HCT116 (cell line): ENCODE measurements around the gene CASP9. TPM values are rescaled to one million over a fixed set of nuclear protein-coding genes. Genes with fewer than 3 reads are reported as not detected.

Experiments used
- ATAC-seq: fragments of 200-7000 bp; cut with Tn5 transposase; 2 replicates; pipeline ENCODE4 v1.9.1; 2020; ENCODE audit warnings: mild to moderate bottlenecking, moderate library complexity
- BruUV-seq: library from RNA; stranded (reverse); fragments of 400-500 nt; replicated peaks from 2 replicates; lab custom pipeline; 2021; lab: Mats Ljungman, UMichigan
- CTCF ChIA-PET: fragments of 300-600 bp; sonication (Branson Sonifier 250); formaldehyde crosslinking; loops from one replicate; lab custom pipeline; 2021; ENCODE audit warnings: antibody characterized with exemption; lab: Charles Lee
- POLR2A ChIA-PET: fragments of 300-600, 350-600 bp; sonication (Branson Sonifier 250); formaldehyde crosslinking; loops from one replicate; lab custom pipeline; 2021; ENCODE audit warnings: antibody characterized with exemption; lab: Charles Lee
- RAD21 ChIA-PET, 2 experiments: fragments of 300-600 bp; sonication (Branson Sonifier 250); formaldehyde crosslinking; loops; one replicate each; lab custom pipeline; 2023; ENCODE audit warnings: low total read pairs in 2 of 2; ENCODE audit not compliant: uncharacterized antibody in 2 of 2, unreplicated experiment in 2 of 2, low non-redundant PET in 1 of 2; lab: Charles Lee
- DNase-seq: peaks from one replicate; pipeline ENCODE4 v3.0.0-alpha.2; 2010; ENCODE audit warnings: low read depth, low spot score
- H2AFZ ChIP-seq: fragments of 200-600 bp; shearing (Covaris generic), sonication (generic); 2 replicates; pipeline ENCODE4 v1.6.1; 2017; ENCODE audit warnings: low read depth, mixed run types, mixed read lengths, antibody characterized with exemption, low read length; ENCODE audit not compliant: poor library complexity, severe bottlenecking
- H3K27ac ChIP-seq: 2 replicates; pipeline ENCODE4 v1.5.1; 2012; ENCODE audit warnings: low read depth, low read length
- H3K27me3 ChIP-seq: fragments of 200-600 bp; sonication (generic); 2 replicates; pipeline ENCODE4 v1.6.1; 2016; ENCODE audit warnings: mixed run types, low read length, mixed read lengths; ENCODE audit not compliant: insufficient read depth
- H3K36me3 ChIP-seq, 2 experiments: fragments of 200-500 bp in 1 of 2; fragments of 200-600 bp in 1 of 2; sonication (Bioruptor generic) in 1 of 2; sonication (generic) in 1 of 2; 2 replicates each; pipeline versions ENCODE4 v1.5.1 to v1.6.1; 2014 to 2016; ENCODE audit warnings: low read length in 2 of 2, inconsistent platforms in 1 of 2, mixed read lengths in 1 of 2, mixed run types in 1 of 2; ENCODE audit not compliant: insufficient read depth in 2 of 2, control insufficient read depth in 1 of 2
- H3K4me1 ChIP-seq, 2 experiments: fragments of 200-600 bp in 1 of 2; sonication (generic) in 1 of 2; 2 replicates each; pipeline versions ENCODE4 v1.5.1 to v1.6.1; 2012 to 2017; ENCODE audit warnings: low read length in 2 of 2, inconsistent platforms in 1 of 2, mild to moderate bottlenecking in 1 of 2, mixed read lengths in 1 of 2, mixed run types in 1 of 2, moderate library complexity in 1 of 2; ENCODE audit not compliant: insufficient read depth in 2 of 2, control insufficient read depth in 1 of 2
- H3K4me2 ChIP-seq: fragments of 200-600 bp; sonication (generic); 2 replicates; pipeline ENCODE4 v1.6.1; 2017; ENCODE audit warnings: mixed run types, low read length, mixed read lengths
- H3K4me3 ChIP-seq, 2 experiments: fragments of 200-600 bp in 1 of 2; sonication (generic) in 1 of 2; replicated peaks in 1 of 2; 2 replicates each; pipeline ENCODE4 v1.5.1; 2011 to 2016; ENCODE audit warnings: low read length in 2 of 2, control low read depth in 1 of 2, low read depth in 1 of 2, mild to moderate bottlenecking in 1 of 2, mixed read lengths in 1 of 2, mixed run types in 1 of 2
- H3K79me2 ChIP-seq: fragments of 200-600 bp; sonication (generic); 2 replicates; pipeline ENCODE4 v1.6.1; 2017; ENCODE audit warnings: mild to moderate bottlenecking, mixed run types, low read length, moderate library complexity, mixed read lengths; ENCODE audit not compliant: insufficient read depth
- H3K9ac ChIP-seq: fragments of 200-600 bp; sonication (generic); 2 replicates; pipeline ENCODE4 v1.6.1; 2016; ENCODE audit warnings: low read length, mixed read lengths
- H3K9me2 ChIP-seq: fragments of 200-600 bp; sonication (generic), shearing (Covaris generic); 2 replicates; pipeline ENCODE4 v1.6.1; 2017; ENCODE audit warnings: mixed run types, mild to moderate bottlenecking, moderate library complexity; ENCODE audit not compliant: insufficient read depth
- H3K9me3 ChIP-seq, 2 experiments: fragments of 200-500 bp in 1 of 2; fragments of 200-600 bp in 1 of 2; sonication (Bioruptor generic) in 1 of 2; sonication (generic) in 1 of 2; 2 replicates each; pipeline ENCODE4 v1.6.1; 2014 to 2017; ENCODE audit warnings: low read length in 2 of 2, mixed read lengths in 2 of 2, inconsistent platforms in 1 of 2, low read depth in 1 of 2, mild to moderate bottlenecking in 1 of 2, mixed run types in 1 of 2, moderate library complexity in 1 of 2; ENCODE audit not compliant: control insufficient read depth in 1 of 2, insufficient read depth in 1 of 2
- H4K20me1 ChIP-seq: fragments of 200-600 bp; sonication (generic), shearing (Covaris generic); 2 replicates; pipeline ENCODE4 v1.6.1; 2017; ENCODE audit warnings: mixed run types, mild to moderate bottlenecking, moderate library complexity; ENCODE audit not compliant: insufficient read depth
- ATF3 ChIP-seq: IDR thresholded peaks from 2 replicates; pipeline ENCODE4 v1.6.1; 2012
- CBX3 ChIP-seq: IDR thresholded peaks from 2 replicates; pipeline ENCODE4 v1.6.1; 2012; ENCODE audit warnings: low read depth
- EZH2 ChIP-seq: fragments of 200-600 bp; sonication (generic); IDR thresholded peaks from 2 replicates; pipeline ENCODE4 v1.6.1; 2017; ENCODE audit warnings: antibody characterized with exemption, mixed run types
- FOSL1 ChIP-seq: IDR thresholded peaks from 2 replicates; pipeline ENCODE4 v1.6.1; 2012; ENCODE audit warnings: low read depth
- POLR2A ChIP-seq: IDR thresholded peaks from 2 replicates; pipeline ENCODE4 v1.7.0; 2011; ENCODE audit warnings: borderline replicate concordance; ENCODE audit not compliant: insufficient read depth, insufficient read length; ENCODE audit errors: extremely low read depth
- POLR2AphosphoS5 ChIP-seq: IDR thresholded peaks from 2 replicates; pipeline ENCODE4 v1.6.1; 2011; ENCODE audit warnings: mild to moderate bottlenecking, low read depth, low read length, moderate library complexity
- RAD21 ChIP-seq: IDR thresholded peaks from 2 replicates; pipeline ENCODE4 v1.6.1; 2012; ENCODE audit warnings: low read depth, mild to moderate bottlenecking
- REST ChIP-seq: IDR thresholded peaks from 2 replicates; pipeline ENCODE4 v1.6.1; 2012; ENCODE audit warnings: low read depth
- YY1 ChIP-seq: IDR thresholded peaks from 2 replicates; pipeline ENCODE4 v1.6.1; 2011; ENCODE audit warnings: low read length, low read depth, moderate library complexity, mild to moderate bottlenecking; ENCODE audit not compliant: insufficient replicate concordance; ENCODE audit errors: extremely low read depth
- ZBTB33 ChIP-seq: IDR thresholded peaks from 2 replicates; pipeline ENCODE4 v1.6.1; 2011; ENCODE audit warnings: mild to moderate bottlenecking, low read length, moderate library complexity; ENCODE audit not compliant: insufficient replicate concordance; ENCODE audit errors: extremely low read depth
- ZFX ChIP-seq: fragments of 450-650 bp; IDR thresholded peaks from 2 replicates; pipeline ENCODE4 v1.6.1; 2017
- intact Hi-C: fragments of 100-400 bp; cut with micrococcal nuclease; formaldehyde crosslinking; loops from 2 replicates; pipeline ENCODE4 v1.10.0; 2022
- total RNA-seq: library from RNA; stranded (reverse); gene quantifications from one replicate; pipeline ENCODE4 v1.2.1, GENCODE V29; 2021; ENCODE audit not compliant: unreplicated experiment
- TF ChIP-seq, protein P1 (sequence below), 3 experiments: fragments of 200-600 bp in 1 of 3; sonication (generic) in 1 of 3; IDR thresholded peaks in 2 of 3; conservative IDR thresholded peaks in 1 of 3; 2 replicates each; pipeline ENCODE4 v1.5.1; 2012 to 2017; ENCODE audit warnings: low read depth in 2 of 3, low read length in 2 of 3, antibody characterized with exemption in 1 of 3, borderline replicate concordance in 1 of 3, control low read depth in 1 of 3, mild to moderate bottlenecking in 1 of 3, mixed read lengths in 1 of 3, mixed run types in 1 of 3, moderate library complexity in 1 of 3; ENCODE audit not compliant: insufficient read depth in 1 of 3
- TF ChIP-seq, protein P2 (sequence below): IDR thresholded peaks from 2 replicates; pipeline ENCODE4 v1.6.1; 2012

Gene CASP9
- total RNA-seq, 1 experiment from 2014 or later: 10.6 TPM

DNA sequence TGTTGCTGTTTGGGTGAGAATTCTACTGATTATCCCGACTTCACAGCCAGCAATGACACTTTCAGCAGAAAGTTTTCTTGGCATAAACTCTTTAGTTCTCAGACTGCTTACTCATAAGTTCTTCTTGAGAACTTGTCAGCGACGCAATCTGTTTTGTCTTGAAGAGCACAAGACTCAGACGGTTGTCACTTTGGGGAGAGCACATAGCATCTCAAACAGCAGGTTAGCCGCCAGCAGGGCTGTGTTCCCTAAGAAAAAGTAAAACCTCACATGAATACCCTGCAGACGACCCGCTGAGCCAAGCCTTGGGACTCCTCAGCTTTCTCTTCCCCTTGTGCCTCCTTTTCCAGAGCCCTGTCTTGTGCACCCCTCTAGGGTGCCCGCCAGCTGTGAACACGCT, 49.5 kb upstream of the CASP9 start:
- ChIA-PET CTCF (no interaction called here), POLR2A (no interaction called here), RAD21 (interaction anchor here in 1 of 2 experiments (0.7 kb wide), 1 partner anchor 146 kb away, joined by 3 read pairs; no protein-coding TSS in a partner anchor)
- intact Hi-C loops: no loop called here
- no peak for TF ChIP-seq ZFX
- no peak for TF ChIP-seq REST
- no peak for TF ChIP-seq FOSL1
- TF ChIP-seq, protein P1, sequence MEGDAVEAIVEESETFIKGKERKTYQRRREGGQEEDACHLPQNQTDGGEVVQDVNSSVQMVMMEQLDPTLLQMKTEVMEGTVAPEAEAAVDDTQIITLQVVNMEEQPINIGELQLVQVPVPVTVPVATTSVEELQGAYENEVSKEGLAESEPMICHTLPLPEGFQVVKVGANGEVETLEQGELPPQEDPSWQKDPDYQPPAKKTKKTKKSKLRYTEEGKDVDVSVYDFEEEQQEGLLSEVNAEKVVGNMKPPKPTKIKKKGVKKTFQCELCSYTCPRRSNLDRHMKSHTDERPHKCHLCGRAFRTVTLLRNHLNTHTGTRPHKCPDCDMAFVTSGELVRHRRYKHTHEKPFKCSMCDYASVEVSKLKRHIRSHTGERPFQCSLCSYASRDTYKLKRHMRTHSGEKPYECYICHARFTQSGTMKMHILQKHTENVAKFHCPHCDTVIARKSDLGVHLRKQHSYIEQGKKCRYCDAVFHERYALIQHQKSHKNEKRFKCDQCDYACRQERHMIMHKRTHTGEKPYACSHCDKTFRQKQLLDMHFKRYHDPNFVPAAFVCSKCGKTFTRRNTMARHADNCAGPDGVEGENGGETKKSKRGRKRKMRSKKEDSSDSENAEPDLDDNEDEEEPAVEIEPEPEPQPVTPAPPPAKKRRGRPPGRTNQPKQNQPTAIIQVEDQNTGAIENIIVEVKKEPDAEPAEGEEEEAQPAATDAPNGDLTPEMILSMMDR (IDR thresholded peaks at IDR 0.05 in 2 of 3, conservative IDR thresholded peaks at IDR 0.05 in 1 of 3; ENCODE audit: borderline replicate concordance in 1 of 3, insufficient read depth in 1 of 3, low read depth in 2 of 3, low read length in 2 of 3): no peak
- TF ChIP-seq RAD21: no peak
- TF ChIP-seq, protein P2, sequence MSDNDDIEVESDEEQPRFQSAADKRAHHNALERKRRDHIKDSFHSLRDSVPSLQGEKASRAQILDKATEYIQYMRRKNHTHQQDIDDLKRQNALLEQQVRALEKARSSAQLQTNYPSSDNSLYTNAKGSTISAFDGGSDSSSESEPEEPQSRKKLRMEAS: no peak
- no peak for TF ChIP-seq POLR2AphosphoS5
- no peak for TF ChIP-seq YY1
- no peak for TF ChIP-seq EZH2
- TF ChIP-seq POLR2A: no peak
- no peak for TF ChIP-seq CBX3
- TF ChIP-seq ZBTB33: no peak
- no peak for TF ChIP-seq ATF3
- no TSS peak for BruUV-seq
- ATAC-seq (no peak), DNase-seq (no peak)
- H3K9me2 ChIP-seq: no peaks in the 10 kb centered on the region
- H3K9me3 ChIP-seq: no peaks in the 10 kb centered on the region
- no peaks in the 10 kb centered on the region for H3K4me1 ChIP-seq
- H2AFZ ChIP-seq: no peak overlapping the region
- H3K4me2 ChIP-seq: no peak overlapping the region
- no peak overlapping the region for H3K27ac ChIP-seq
- no peak overlapping the region for H3K4me3 ChIP-seq
- no peaks in the 10 kb centered on the region for H3K79me2 ChIP-seq
- H3K36me3 ChIP-seq: peaks cover under 1 to 3% of the 10 kb centered on the region in 2 experiments; a peak in 3 of 4 replicates
- H4K20me1 ChIP-seq: no peaks in the 10 kb centered on the region
- H3K27me3 ChIP-seq: no peaks in the 10 kb centered on the region
- H3K9ac ChIP-seq: no peak overlapping the region
